Cardiac fibroblast (primary cell): ENCODE results near the gene NECAB2.

ENCODE experiments used
- DNase-seq, 2 donors: peaks; one replicate each; pipeline versions ENCODE4 v3.0.0 to v3.0.0-alpha.2; 2010; ENCODE audit warnings: low read depth in 2 of 2
- H3K4me3 ChIP-seq, 2 donors: replicated peaks in 1 of 2; 1 replicate in 1 of 2; 2 replicates in 1 of 2; pipeline ENCODE4 v1.5.1; 2011; ENCODE audit warnings: low read depth in 2 of 2, low read length in 2 of 2, mild to moderate bottlenecking in 2 of 2, moderate library complexity in 1 of 2
- CTCF ChIP-seq: IDR thresholded peaks from one replicate; pipeline ENCODE4 v1.5.1; 2011; ENCODE audit warnings: low read depth, mild to moderate bottlenecking, low read length, inconsistent platforms

NECAB2 gene

GRCh38 chr16:83953796-83954576 is 14.1 kb upstream of the NECAB2 start:
- peak; percentile 58 for TF ChIP-seq CTCF
- peak overlapping the region; percentile 64 to 68 for H3K4me3 ChIP-seq
- DNase-seq = peak; percentile 29 to 53

- DNase-seq = peak; percentile 39 to 70
- peak; percentile 2 for TF ChIP-seq CTCF
- no peak overlapping the region for H3K4me3 ChIP-seq
Observed at GRCh38 chr16:83954577-83955016, 13.4 kb upstream of the NECAB2 start.

- H3K4me3 ChIP-seq = no peak overlapping the region
- TF ChIP-seq CTCF = no peak
- DNase-seq = peak; percentile 38 to 51
Observed at GRCh38 chr16:83955218-83956130, 12.6 kb upstream of the NECAB2 start.

GRCh38 chr16:83956336-83957289 is 11.4 kb upstream of the NECAB2 start:
- no peak overlapping the region for H3K4me3 ChIP-seq
- DNase-seq = peak; percentile 83 to 84
- peak; percentile 89 for TF ChIP-seq CTCF

GRCh38 chr16:83957296-83957855 is 10.7 kb upstream of the NECAB2 start:
- TF ChIP-seq CTCF = no peak
- no peak for DNase-seq
- no peak overlapping the region for H3K4me3 ChIP-seq
